ENCODE results near the gene HHAT.

HHAT gene

DNA sequence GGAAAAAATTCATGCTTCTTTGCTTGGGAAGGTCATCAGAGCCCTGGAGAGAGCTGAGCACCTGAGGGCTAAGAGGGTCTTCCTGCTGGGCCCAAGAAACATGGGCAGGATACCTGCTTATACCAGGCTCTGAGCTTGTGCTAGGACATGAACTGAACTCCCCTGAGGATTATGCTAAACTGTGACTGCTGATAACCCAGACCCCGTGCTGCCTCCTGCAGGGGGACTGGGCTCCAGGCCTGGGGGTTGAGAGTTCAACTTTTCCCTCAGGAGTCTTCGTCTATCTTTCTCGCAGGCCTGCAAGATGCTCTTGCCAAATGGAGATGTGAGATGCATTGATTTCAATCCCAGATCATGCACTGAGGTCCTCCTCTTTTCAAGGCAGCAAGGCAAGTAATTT lies 368.5 kb downstream of the HHAT start:
- H3K27me3 Mint-ChIP-seq = no peaks in the 10 kb centered on the region
- no peaks in the 10 kb centered on the region for H3K9me3 Mint-ChIP-seq
- no peak overlapping the region for H3K27ac Mint-ChIP-seq

DNA sequence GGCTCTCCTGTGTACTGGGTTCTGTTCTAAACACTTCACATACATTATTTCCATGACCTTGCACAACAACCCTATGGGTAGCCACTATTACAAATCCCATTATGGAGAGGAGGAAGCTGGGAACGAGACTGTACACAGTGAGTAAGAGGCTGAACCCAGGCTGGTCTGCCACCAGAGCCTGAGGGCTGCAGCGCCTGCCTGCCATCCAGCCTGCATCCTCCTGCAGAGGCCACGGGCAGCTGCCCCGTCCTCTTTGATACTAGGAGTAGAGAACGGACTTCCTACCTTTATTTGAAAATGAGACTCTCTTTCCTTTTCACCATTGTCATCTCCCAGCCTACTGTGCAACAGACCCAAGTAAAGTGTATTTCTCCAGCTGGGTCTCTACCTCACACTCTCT lies 370.0 kb downstream of the HHAT start:
- no peak overlapping the region for H3K27ac Mint-ChIP-seq
- H3K36me3 Mint-ChIP-seq = no peaks in the 10 kb centered on the region
- no peaks in the 10 kb centered on the region for H3K4me1 Mint-ChIP-seq
- H3K27me3 Mint-ChIP-seq = no peaks in the 10 kb centered on the region
- H3K9me3 Mint-ChIP-seq = no peaks in the 10 kb centered on the region
- H3K4me3 Mint-ChIP-seq = no peak overlapping the region

More for the DNA sequence above, 368.5 kb downstream of the HHAT start:
- Mint-ChIP-seq H3K4me3 (no peak overlapping the region), H3K4me1 (peaks cover 11% of the 10 kb centered on the region), H3K36me3 (no peaks in the 10 kb centered on the region)

DNA sequence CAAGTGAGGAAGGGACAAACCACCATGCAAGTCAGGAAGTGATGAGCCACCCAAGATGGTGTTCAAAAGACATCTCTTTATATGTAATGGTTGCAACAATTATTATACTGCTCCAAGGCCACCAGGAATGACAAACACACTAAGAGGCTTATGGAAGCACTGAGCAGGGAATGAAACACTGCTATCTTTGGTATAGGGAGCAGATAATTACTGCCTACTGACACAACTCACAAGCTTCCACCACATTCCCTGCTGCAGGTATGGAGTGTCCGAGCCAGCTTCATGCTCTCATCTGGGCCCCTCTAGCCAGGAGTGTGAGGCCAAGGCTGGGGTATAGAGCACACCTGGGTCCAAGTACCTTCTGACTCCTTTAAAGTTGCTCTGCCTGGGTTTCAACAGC lies 371.4 kb downstream of the HHAT start:
- no peaks in the 10 kb centered on the region for H3K9me3 Mint-ChIP-seq
- H3K4me3 Mint-ChIP-seq = no peak overlapping the region
- H3K27me3 Mint-ChIP-seq = no peaks in the 10 kb centered on the region
- no peaks in the 10 kb centered on the region for H3K36me3 Mint-ChIP-seq
- no peaks in the 10 kb centered on the region for H3K4me1 Mint-ChIP-seq
- H3K27ac Mint-ChIP-seq = no peak overlapping the region

DNA sequence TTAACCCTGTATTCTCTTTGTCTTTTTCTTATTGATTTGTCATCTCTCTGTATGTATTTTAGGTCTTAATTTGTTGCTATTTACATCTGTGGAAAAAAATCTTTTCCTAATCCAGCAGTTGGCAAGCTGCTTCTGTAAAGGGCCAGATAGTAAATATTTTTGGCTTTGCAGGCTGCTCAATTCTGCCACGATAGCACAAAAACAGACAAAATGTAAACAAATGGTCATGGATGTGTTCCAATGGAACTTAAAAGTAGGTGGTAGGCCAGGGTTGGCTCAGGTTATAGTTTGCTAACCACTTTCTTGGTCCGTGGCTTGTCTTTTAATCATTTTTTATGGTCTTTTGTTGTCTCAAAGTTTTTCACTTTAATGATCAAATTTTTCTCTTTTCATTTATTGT lies 371.8 kb downstream of the HHAT start:
- Mint-ChIP-seq H3K4me1 (no peaks in the 10 kb centered on the region), H3K27me3 (no peaks in the 10 kb centered on the region), H3K36me3 (no peaks in the 10 kb centered on the region), H3K27ac (no peak overlapping the region), H3K4me3 (no peak overlapping the region), H3K9me3 (no peaks in the 10 kb centered on the region)

DNA sequence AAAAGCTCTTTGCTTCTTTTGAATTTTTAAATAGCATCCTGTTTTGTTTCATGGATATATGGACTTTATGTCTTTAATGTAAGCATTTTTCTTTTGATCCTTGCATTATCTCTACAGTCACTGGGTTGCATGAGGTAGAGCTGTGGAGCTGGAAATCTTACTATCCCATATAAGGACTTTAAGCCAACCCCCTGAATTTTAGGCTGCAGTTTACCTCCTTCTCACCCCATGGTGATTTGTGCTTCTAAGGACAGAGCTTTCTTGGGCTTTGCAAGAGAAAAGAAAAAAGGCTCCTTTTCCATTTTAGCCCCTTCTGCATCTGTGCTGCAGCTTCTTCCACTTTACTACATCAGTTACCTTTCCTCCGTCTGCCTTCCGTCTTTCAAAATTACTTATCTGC lies 373.8 kb downstream of the HHAT start:
- Mint-ChIP-seq H3K27ac (no peak overlapping the region), H3K36me3 (no peaks in the 10 kb centered on the region), H3K9me3 (no peaks in the 10 kb centered on the region), H3K4me3 (no peak overlapping the region), H3K27me3 (no peaks in the 10 kb centered on the region), H3K4me1 (no peaks in the 10 kb centered on the region)

DNA sequence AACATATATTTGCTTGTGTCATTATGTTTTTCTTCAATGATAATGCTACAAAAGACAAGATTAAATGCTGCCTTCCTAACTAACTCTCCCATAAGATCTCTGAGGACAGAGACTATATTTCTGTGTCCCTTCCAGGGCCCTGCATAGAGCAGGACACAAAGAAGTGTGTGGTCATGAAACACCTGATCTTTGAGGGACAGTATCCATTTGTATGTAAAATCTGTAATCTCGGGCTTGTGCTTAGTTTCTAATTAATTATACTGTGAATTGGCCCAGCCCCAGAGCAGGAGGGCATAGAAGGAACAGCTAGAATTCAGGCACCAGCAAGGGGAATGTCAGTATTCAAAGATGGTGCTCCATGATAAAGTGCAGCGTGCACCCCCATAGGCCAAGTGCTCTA lies 374.9 kb downstream of the HHAT start:
- no peaks in the 10 kb centered on the region for H3K36me3 Mint-ChIP-seq
- no peak overlapping the region for H3K4me3 Mint-ChIP-seq

DNA sequence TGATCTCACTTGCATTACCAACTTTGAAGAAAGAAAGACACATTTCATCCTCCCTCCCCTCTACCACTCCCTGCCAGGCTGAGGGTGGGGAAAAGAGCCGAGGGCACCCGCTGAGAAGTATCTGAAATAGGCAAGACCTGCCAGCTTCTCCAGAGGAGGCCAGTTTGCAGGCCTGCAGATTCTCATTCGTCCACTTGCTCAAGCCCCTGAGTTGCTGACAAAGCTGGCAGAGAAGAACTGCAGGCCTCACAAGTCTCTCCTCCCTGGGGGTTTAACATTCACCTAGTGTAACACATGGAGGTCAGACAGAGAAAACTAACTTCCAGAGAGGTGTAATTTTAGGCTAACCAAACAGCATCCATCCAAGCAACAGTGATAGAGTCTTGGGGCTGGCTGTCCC lies 376.4 kb downstream of the HHAT start:
- no peaks in the 10 kb centered on the region for H3K27me3 Mint-ChIP-seq

More for the DNA sequence above, 374.9 kb downstream of the HHAT start:
- no peak overlapping the region for H3K27ac Mint-ChIP-seq
- H3K4me1 Mint-ChIP-seq = no peaks in the 10 kb centered on the region
- H3K27me3 Mint-ChIP-seq = no peaks in the 10 kb centered on the region
- no peaks in the 10 kb centered on the region for H3K9me3 Mint-ChIP-seq

DNA sequence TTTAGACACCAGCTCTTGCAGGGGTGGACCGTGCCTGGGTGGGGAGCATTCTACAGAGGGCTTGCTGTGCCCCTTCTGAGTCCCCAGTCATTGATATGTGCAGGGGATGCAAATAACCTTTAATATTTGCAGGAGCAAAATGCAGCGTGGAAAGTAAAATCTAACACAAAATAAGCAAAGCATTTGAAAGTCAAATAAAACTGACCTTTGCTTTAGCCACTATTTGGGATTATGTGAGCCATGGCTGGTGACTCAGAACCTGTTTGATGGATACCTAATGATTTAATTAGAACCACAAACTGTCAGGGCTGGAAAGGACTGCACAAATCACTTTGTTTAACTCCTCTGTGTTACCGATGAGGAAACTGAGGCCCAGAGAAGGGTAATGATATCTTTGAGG lies 377.5 kb downstream of the HHAT start:
- Mint-ChIP-seq H3K4me3 (no peak overlapping the region), H3K9me3 (no peaks in the 10 kb centered on the region), H3K4me1 (no peaks in the 10 kb centered on the region), H3K27me3 (no peaks in the 10 kb centered on the region), H3K27ac (no peak overlapping the region), H3K36me3 (no peaks in the 10 kb centered on the region)

More for the DNA sequence above, 376.4 kb downstream of the HHAT start:
- H3K4me1 Mint-ChIP-seq = no peaks in the 10 kb centered on the region
- H3K27ac Mint-ChIP-seq = no peak overlapping the region
- H3K9me3 Mint-ChIP-seq = no peaks in the 10 kb centered on the region
- H3K36me3 Mint-ChIP-seq = no peaks in the 10 kb centered on the region
- H3K4me3 Mint-ChIP-seq = no peak overlapping the region

DNA sequence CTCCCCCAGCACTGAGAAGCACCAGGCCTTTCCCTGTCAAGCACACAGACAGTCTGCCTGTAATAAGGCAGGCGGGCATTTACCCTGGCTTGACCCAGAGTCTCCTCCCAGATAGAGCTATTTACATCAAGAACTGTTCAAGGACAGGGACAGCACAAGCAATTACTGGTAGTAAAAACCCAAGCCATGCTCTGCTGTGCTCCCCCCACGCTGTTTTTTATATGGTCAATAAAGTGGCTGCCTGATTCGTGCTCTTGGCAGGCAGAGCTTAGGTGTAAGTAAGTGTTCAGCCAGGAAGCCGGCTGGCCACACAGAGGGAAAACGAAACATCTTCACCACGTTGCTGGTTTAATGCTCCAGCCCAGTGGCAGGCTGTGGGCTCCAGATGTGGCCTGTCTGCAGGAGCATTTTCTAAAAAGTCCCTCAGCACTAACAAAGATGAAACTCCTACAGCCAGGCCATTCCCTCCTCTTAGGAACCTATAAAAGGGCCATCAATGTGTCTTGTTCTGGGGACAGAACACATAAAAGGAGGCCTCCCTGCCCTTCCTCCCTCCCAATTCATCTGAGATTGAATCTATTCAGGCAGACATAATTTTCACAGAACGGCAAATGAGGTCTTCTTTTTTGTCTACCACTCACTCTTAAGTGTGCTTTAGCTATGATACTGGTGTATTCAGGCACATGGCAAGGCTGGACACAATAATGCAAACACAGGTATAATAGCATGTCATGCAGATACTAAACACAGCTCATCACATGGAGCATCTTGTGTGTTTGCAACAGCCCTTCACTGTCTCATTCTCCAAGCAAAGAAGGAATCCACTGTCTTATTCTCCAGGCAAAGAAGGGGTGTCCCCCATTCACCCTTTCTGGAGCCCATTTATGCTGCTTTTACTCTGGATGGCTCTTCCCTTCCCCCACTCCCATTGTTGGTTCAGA lies 378.9 kb downstream of the HHAT start:
- Mint-ChIP-seq H3K36me3 (no peaks in the 10 kb centered on the region), H3K4me1 (no peaks in the 10 kb centered on the region), H3K27me3 (no peaks in the 10 kb centered on the region), H3K9me3 (no peaks in the 10 kb centered on the region), H3K27ac (no peak overlapping the region), H3K4me3 (no peak overlapping the region)

DNA sequence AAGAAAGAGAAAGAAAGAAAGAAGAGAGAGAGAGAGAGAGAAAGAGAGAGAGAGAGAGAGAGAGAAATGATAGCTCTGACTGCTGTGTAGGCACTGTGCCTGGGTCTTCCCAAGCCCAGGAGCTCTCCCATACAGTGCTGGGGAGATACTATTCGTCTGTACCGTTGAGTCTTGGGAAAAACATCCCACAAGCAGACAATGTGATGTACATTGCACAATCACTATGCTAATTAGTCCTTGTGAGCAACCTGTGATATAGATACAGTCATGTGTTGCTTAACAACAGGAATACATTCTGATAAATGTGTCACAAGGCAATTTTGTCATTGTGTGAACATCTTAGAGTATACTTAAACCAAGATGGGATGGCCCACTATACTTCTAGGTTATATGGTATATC lies 381.0 kb downstream of the HHAT start:
- H3K36me3 Mint-ChIP-seq = no peaks in the 10 kb centered on the region

GRCh38 chr1:210711825-210712612 lies 383.3 kb downstream of the HHAT start:
- Mint-ChIP-seq H3K27ac (no peak overlapping the region), H3K9me3 (no peaks in the 10 kb centered on the region), H3K4me3 (no peak overlapping the region), H3K4me1 (no peaks in the 10 kb centered on the region), H3K36me3 (no peaks in the 10 kb centered on the region), H3K27me3 (no peaks in the 10 kb centered on the region)

More for the DNA sequence above, 381.0 kb downstream of the HHAT start:
- H3K27ac Mint-ChIP-seq = no peak overlapping the region
- H3K27me3 Mint-ChIP-seq = no peaks in the 10 kb centered on the region
- H3K4me1 Mint-ChIP-seq = no peaks in the 10 kb centered on the region
- no peaks in the 10 kb centered on the region for H3K9me3 Mint-ChIP-seq
- no peak overlapping the region for H3K4me3 Mint-ChIP-seq

GRCh38 chr1:210715072-210715471 lies 386.4 kb downstream of the HHAT start:
- Mint-ChIP-seq H3K4me1 (no peaks in the 10 kb centered on the region), H3K9me3 (no peaks in the 10 kb centered on the region), H3K36me3 (no peaks in the 10 kb centered on the region), H3K27me3 (no peaks in the 10 kb centered on the region), H3K4me3 (no peak overlapping the region), H3K27ac (no peak overlapping the region)

DNA sequence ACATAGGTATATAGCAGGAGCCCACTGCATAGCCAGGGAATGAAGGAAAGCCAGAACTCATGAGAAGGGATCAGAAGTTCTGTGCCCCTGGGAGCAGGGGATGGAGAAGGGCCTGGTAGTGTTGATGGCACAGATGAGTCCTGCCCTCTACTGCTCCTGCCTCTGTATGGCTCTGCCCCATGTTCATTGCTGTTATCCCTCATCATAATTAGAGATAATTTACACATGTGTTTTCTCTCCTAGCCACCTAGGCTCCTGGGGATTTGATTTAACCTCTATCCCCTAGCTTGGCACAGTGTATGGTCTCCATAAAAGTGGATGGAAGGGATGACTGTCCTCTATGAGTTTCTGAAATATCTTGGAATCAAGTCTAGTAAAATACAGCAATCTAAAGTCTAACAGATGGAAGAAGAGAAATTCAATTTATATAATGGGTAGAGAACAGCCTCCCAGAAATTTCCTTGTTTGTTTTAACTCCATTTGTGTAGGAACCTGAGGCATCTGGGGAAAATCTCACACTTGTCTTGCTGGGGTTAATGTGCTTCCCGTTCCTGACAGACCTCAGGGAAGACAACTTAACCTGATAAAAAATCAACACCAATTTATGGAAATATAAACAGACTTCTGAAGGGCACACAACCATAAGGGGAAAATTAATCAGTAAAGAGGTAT lies 393.8 kb downstream of the HHAT start:
- Mint-ChIP-seq H3K27ac (no peak overlapping the region), H3K4me1 (no peaks in the 10 kb centered on the region), H3K36me3 (no peaks in the 10 kb centered on the region), H3K4me3 (no peak overlapping the region), H3K27me3 (no peaks in the 10 kb centered on the region), H3K9me3 (no peaks in the 10 kb centered on the region)

- Mint-ChIP-seq H3K9me3 (no peaks in the 10 kb centered on the region), H3K4me3 (no peak overlapping the region), H3K36me3 (no peaks in the 10 kb centered on the region), H3K4me1 (no peaks in the 10 kb centered on the region), H3K27ac (no peak overlapping the region), H3K27me3 (no peaks in the 10 kb centered on the region)
Measured at GRCh38 chr1:210723646-210724045, 394.9 kb downstream of the HHAT start.

DNA sequence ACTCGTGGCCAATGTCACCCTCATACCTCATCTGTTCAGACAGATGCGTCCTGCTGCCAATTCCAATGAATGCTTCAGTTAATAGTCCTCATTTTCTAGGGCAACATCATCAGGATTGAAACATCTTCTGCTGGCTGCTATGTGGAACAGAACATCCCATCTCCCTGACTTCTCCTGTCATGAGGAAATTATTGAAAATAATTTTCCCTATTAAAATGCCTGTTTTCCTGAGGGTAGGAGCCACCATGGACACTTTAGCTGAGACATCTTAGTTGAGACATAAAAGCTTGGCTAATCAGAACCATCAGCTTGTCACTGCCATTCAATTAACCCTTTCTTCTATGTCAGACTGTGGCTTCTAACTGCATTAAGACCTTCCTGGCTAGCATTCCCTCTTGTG lies 396.1 kb downstream of the HHAT start:
- no peak overlapping the region for H3K27ac Mint-ChIP-seq
- H3K4me3 Mint-ChIP-seq = no peak overlapping the region
- no peaks in the 10 kb centered on the region for H3K36me3 Mint-ChIP-seq
- no peaks in the 10 kb centered on the region for H3K9me3 Mint-ChIP-seq
- H3K4me1 Mint-ChIP-seq = no peaks in the 10 kb centered on the region
- H3K27me3 Mint-ChIP-seq = no peaks in the 10 kb centered on the region
